HepG2 (cell line): Measurements from ENCODE around the gene RPS5. TPM values are rescaled to one million over a fixed set of nuclear protein-coding genes. Genes with fewer than 3 reads are reported as not detected.

Experiments
- ERF ChIP-seq: IDR thresholded peaks from 2 replicates; pipeline ENCODE4 v1.6.1; 2018; ENCODE audit warnings: missing biosample characterization, missing genetic modification reagents
- HNRNPUL1 ChIP-seq: fragments of 200-400 bp; formaldehyde crosslinking; IDR thresholded peaks from 2 replicates; pipeline ENCODE4 v1.6.1; 2017; ENCODE audit warnings: low read depth, mild to moderate bottlenecking, low read length, moderate library complexity
- MAZ ChIP-seq, 2 experiments: sonication (generic) in 1 of 2; formaldehyde crosslinking in 1 of 2; IDR thresholded peaks; 2 replicates each; pipeline versions ENCODE4 v1.5.0 to v1.6.1; 2012 to 2020; ENCODE audit warnings: low read depth in 2 of 2, mild to moderate bottlenecking in 2 of 2, borderline replicate concordance in 1 of 2, improper control_type of control experiment in 1 of 2, low read length in 1 of 2, missing genetic modification reagents in 1 of 2, moderate library complexity in 1 of 2
- MXD4 ChIP-seq: IDR thresholded peaks from 2 replicates; pipeline ENCODE4 v1.6.1; 2016; ENCODE audit warnings: mild to moderate bottlenecking, missing biosample characterization, missing genetic modification reagents
- PBX2 ChIP-seq: IDR thresholded peaks from 2 replicates; pipeline ENCODE4 v1.6.1; 2016; ENCODE audit warnings: control low read depth
- PHF20 ChIP-seq: sonication (generic); formaldehyde crosslinking; IDR thresholded peaks from 2 replicates; pipeline ENCODE4 v1.5.0; 2020; ENCODE audit warnings: mild to moderate bottlenecking, missing genetic modification reagents
- POLR2A ChIP-seq, 2 experiments: IDR thresholded peaks; 2 replicates each; pipeline ENCODE4 v1.6.1; 2011; ENCODE audit warnings: low read depth in 2 of 2, low read length in 2 of 2, mild to moderate bottlenecking in 1 of 2, moderate library complexity in 1 of 2; ENCODE audit not compliant: insufficient read depth in 1 of 2
- PRDM15 ChIP-seq: sonication (generic); formaldehyde crosslinking; IDR thresholded peaks from 2 replicates; pipeline ENCODE4 v1.4.0; 2020; ENCODE audit warnings: missing genetic modification reagents
- TAF1 ChIP-seq: sonication (generic); formaldehyde crosslinking; IDR thresholded peaks from 2 replicates; pipeline ENCODE4 v1.4.0; 2020; ENCODE audit warnings: missing genetic modification reagents
- TEAD2 ChIP-seq: sonication (generic); formaldehyde crosslinking; IDR thresholded peaks from 2 replicates; pipeline ENCODE4 v1.9.0; 2021; ENCODE audit warnings: missing genetic modification reagents
- TERF1 ChIP-seq: sonication (generic); formaldehyde crosslinking; IDR thresholded peaks from 2 replicates; pipeline ENCODE4 v1.8.0; 2022; ENCODE audit warnings: mild to moderate bottlenecking, missing genetic modification reagents, moderate library complexity
- TP53 ChIP-seq: sonication (generic); formaldehyde crosslinking; conservative IDR thresholded peaks from 2 replicates; pipeline ENCODE4 v1.4.0; 2020; ENCODE audit warnings: missing genetic modification reagents
- ZBTB10 ChIP-seq: sonication (generic); formaldehyde crosslinking; IDR thresholded peaks from 2 replicates; pipeline ENCODE4 v1.4.0; 2020; ENCODE audit warnings: missing genetic modification reagents, borderline replicate concordance
- ZNF18 ChIP-seq: sonication (generic); formaldehyde crosslinking; IDR thresholded peaks from 2 replicates; pipeline ENCODE4 v1.8.0; 2022; ENCODE audit warnings: mild to moderate bottlenecking, missing genetic modification reagents; ENCODE audit not compliant: insufficient replicate concordance
- ZNF232 ChIP-seq: sonication (generic); formaldehyde crosslinking; IDR thresholded peaks from 2 replicates; pipeline ENCODE4 v1.4.0; 2020; ENCODE audit warnings: missing genetic modification reagents, borderline replicate concordance
- ZNF607 ChIP-seq: sonication (generic); formaldehyde crosslinking; IDR thresholded peaks from 2 replicates; pipeline ENCODE4 v1.5.1; 2020; ENCODE audit warnings: missing genetic modification reagents, mild to moderate bottlenecking, borderline replicate concordance
- ZNF691 ChIP-seq: sonication (generic); formaldehyde crosslinking; IDR thresholded peaks from 2 replicates; pipeline ENCODE4 v1.4.0; 2020; ENCODE audit warnings: missing genetic modification reagents, low read depth, mild to moderate bottlenecking, borderline replicate concordance
- polyA plus RNA-seq, 8 experiments: library from polyadenylated mRNA; depleted of rRNA in 3 of 8; stranded (reverse) in 7 of 8; unstranded in 1 of 8; fragments of >200 nt; fragmentation: Illumina TruSeq in 4 of 8; extraction: Trizol in 4 of 8; gene quantifications; 2 replicates each; pipeline versions ENCODE4 v1.2.1 to v1.2.3, GENCODE V29; 2011 to 2016; ENCODE audit warnings: low read depth in 4 of 8, missing spikeins in 1 of 8, mixed read lengths in 1 of 8; ENCODE audit not compliant: insufficient read depth in 1 of 8
- total RNA-seq, 5 experiments: library from RNA; depleted of rRNA; stranded (reverse); fragments of >200 nt; fragmentation: Illumina TruSeq; extraction: Trizol; gene quantifications; 2 replicates each; pipeline ENCODE4 v1.2.3, GENCODE V29; 2016; ENCODE audit warnings: low read depth in 1 of 5

The RPS5 gene
- total and polyA plus RNA-seq, 2 of the 13 experiments (the other 11 are each of a cell fraction or from before 2014, with no cell fraction given): 1,544 to 4,408 TPM

- TF ChIP-seq TERF1 (CRISPR knock-in tag) (0 out of 2 replicates have a peak, but pooled peaks have one; percentile 25), TEAD2 (CRISPR knock-in tag) (no peak), MAZ (IDR thresholded peaks at IDR 0.05; ENCODE audit: borderline replicate concordance, low read depth, low read length) (0 out of 2 replicates have a peak, but pooled peaks have one; percentile 30), MAZ (CRISPR knock-in tag; IDR thresholded peaks at IDR 0.05; ENCODE audit: low read depth) (no peak), ZNF18 (CRISPR knock-in tag) (no peak), TAF1 (CRISPR knock-in tag) (no peak), ZBTB10 (CRISPR knock-in tag) (0 out of 2 replicates have a peak, but pooled peaks have one; percentile 25), ZNF691 (CRISPR knock-in tag) (no peak), PRDM15 (CRISPR knock-in tag) (0 out of 2 replicates have a peak, but pooled peaks have one; percentile 26), PBX2 (CRISPR knock-in tag) (no peak), ERF (no peak; the same call in 1 of the 2 replicates), PHF20 (no peak), HNRNPUL1 (no peak), POLR2A (IDR thresholded peaks at IDR 0.05; ENCODE audit: insufficient read depth in 1 of 2, low read depth in 2 of 2, low read length in 2 of 2) (peak; percentile 56 to 70), ZNF232 (CRISPR knock-in tag) (peak; percentile 47), MXD4 (no peak), ZNF607 (peak; percentile 40; the same call in 1 of the 2 replicates), TP53 (CRISPR knock-in tag) (no peak)
These were observed 20.6 kb downstream of the RPS5 start (continued) for GRCh38 chr19:58407658-58408151.
